HG03342 (cell line): ENCODE data around the gene SLC2A8.

Experiments used
- ATAC-seq: cut with Tn5 transposase; IDR thresholded peaks from one replicate; pipeline ENCODE4 v1.9.1; 2021; ENCODE audit warnings: mild to moderate bottlenecking, moderate library complexity; ENCODE audit not compliant: unreplicated experiment

Gene SLC2A8

GRCh38 chr9:127423934-127424675 is 27.1 kb downstream of the SLC2A8 start, which contains the start of gene ZNF79:
Gene ZNF79 (plus strand): TSS chr9:127424382. CDS start chr9:127424788, 406 bp downstream.
- peak; percentile 75 for ATAC-seq

GRCh38 chr9:127424676-127424999 is 27.7 kb downstream of the SLC2A8 start:
- ATAC-seq, result peak; percentile 20

GRCh38 chr9:127426756-127427155 is 29.8 kb downstream of the SLC2A8 start:
- ATAC-seq, result no peak

GRCh38 chr9:127428348-127428747 is 31.4 kb downstream of the SLC2A8 start:
- no peak for ATAC-seq

- ATAC-seq, result no peak
Observed at GRCh38 chr9:127430415-127430814, 33.4 kb downstream of the SLC2A8 start.

GRCh38 chr9:127437497-127438264 is 40.7 kb downstream of the SLC2A8 start:
- no peak for ATAC-seq

GRCh38 chr9:127438394-127438793 is 41.4 kb downstream of the SLC2A8 start:
- ATAC-seq, result no peak

GRCh38 chr9:127444283-127444920 is 47.4 kb downstream of the SLC2A8 start:
- no peak for ATAC-seq

- no peak for ATAC-seq
Observed at GRCh38 chr9:127444921-127445850, 48.2 kb downstream of the SLC2A8 start.

GRCh38 chr9:127445851-127446712 is 49.1 kb downstream of the SLC2A8 start:
- ATAC-seq, result no peak

GRCh38 chr9:127446713-127447415 is 49.9 kb downstream of the SLC2A8 start:
- no peak for ATAC-seq

GRCh38 chr9:127447416-127448111 is 50.6 kb downstream of the SLC2A8 start:
- no peak for ATAC-seq

- no peak for ATAC-seq
Observed at GRCh38 chr9:127448112-127448805, 51.3 kb downstream of the SLC2A8 start.

GRCh38 chr9:127449332-127449966 is 52.5 kb downstream of the SLC2A8 start:
- no peak for ATAC-seq

GRCh38 chr9:127450243-127450760 is 53.3 kb downstream of the SLC2A8 start:
- peak; percentile 3 for ATAC-seq

GRCh38 chr9:127450830-127451607 is 54.0 kb downstream of the SLC2A8 start, which contains the start of the genes LRSAM1 and RPL12:
Gene LRSAM1 (plus strand): TSS chr9:127451510. CDS start chr9:127454528, 3,018 bp downstream.
Gene RPL12 (minus strand): TSS chr9:127451406. CDS start chr9:127451317, 89 bp downstream.
- peak; percentile 62 for ATAC-seq

GRCh38 chr9:127451608-127451857 is 54.6 kb downstream of the SLC2A8 start:
- ATAC-seq, result no peak
